T-helper 1 cell (primary cell): ENCODE results near the gene CHST8.
"Not testable (repeated sequence)": the region's sequence is repeated elsewhere in the genome, so short reads cannot be mapped to it uniquely, and the experiment has no call there.

ENCODE experiments used
- DNase-seq, 5 donors: peaks; one replicate each; pipeline ENCODE4 v3.0.0-alpha.2; 2012 to 2020
- total RNA-seq, 4 donors: gene quantifications; one replicate each; lab custom pipeline; 2026; lab: John Stamatoyannopoulos, UW

Gene CHST8
- 0 reads per million in 4 donors for total RNA-seq

- no peak for DNase-seq
These were observed at the start of gene CHST8 for GRCh38 chr19:33621811-33622504. Gene CHST8 (plus strand): TSS chr19:33621953. CDS start chr19:33689262, 67,309 bp downstream.

- DNase-seq: no peak
These were observed 48.8 kb upstream of the CHST8 start for GRCh38 chr19:33572929-33573328.

- DNase-seq: no peak
These were observed 46.9 kb upstream of the CHST8 start for GRCh38 chr19:33574824-33575223.

GRCh38 chr19:33578697-33579096 lies 43.1 kb upstream of the CHST8 start:
- no peak for DNase-seq

GRCh38 chr19:33580026-33580644 lies 41.6 kb upstream of the CHST8 start:
- DNase-seq: no peak

- DNase-seq: no peak
These were observed 41.1 kb upstream of the CHST8 start for GRCh38 chr19:33580645-33581037.

GRCh38 chr19:33582914-33583313 lies 38.8 kb upstream of the CHST8 start:
- DNase-seq: no peak

- no peak for DNase-seq
These were observed 34.6 kb upstream of the CHST8 start for GRCh38 chr19:33587150-33587549.

GRCh38 chr19:33590224-33590623 lies 31.5 kb upstream of the CHST8 start:
- DNase-seq: no peak

GRCh38 chr19:33595783-33596182 lies 26.0 kb upstream of the CHST8 start:
- DNase-seq: no peak

GRCh38 chr19:33601583-33601982 lies 20.2 kb upstream of the CHST8 start:
- no peak for DNase-seq

GRCh38 chr19:33602576-33603204 lies 19.1 kb upstream of the CHST8 start:
- no peak for DNase-seq

GRCh38 chr19:33603377-33603776 lies 18.4 kb upstream of the CHST8 start:
- DNase-seq: no peak

GRCh38 chr19:33604651-33605050 lies 17.1 kb upstream of the CHST8 start:
- DNase-seq: no peak

- DNase-seq: not testable (repeated sequence)
These were observed 15.9 kb upstream of the CHST8 start for GRCh38 chr19:33605803-33606295.

- DNase-seq: no peak
These were observed 15.2 kb upstream of the CHST8 start for GRCh38 chr19:33606556-33606955.

GRCh38 chr19:33609353-33609752 lies 12.4 kb upstream of the CHST8 start:
- no peak for DNase-seq

- no peak for DNase-seq
These were observed 11.2 kb upstream of the CHST8 start for GRCh38 chr19:33610588-33610987.

- no peak for DNase-seq
These were observed 8.7 kb upstream of the CHST8 start for GRCh38 chr19:33612928-33613619.

- no peak for DNase-seq
These were observed 8.1 kb upstream of the CHST8 start for GRCh38 chr19:33613620-33614000.

- no peak for DNase-seq
These were observed 5.4 kb upstream of the CHST8 start for GRCh38 chr19:33616346-33616745.

GRCh38 chr19:33616857-33617256 lies 4.9 kb upstream of the CHST8 start:
- no peak for DNase-seq

GRCh38 chr19:33618363-33618762 lies 3.4 kb upstream of the CHST8 start:
- not testable (repeated sequence) for DNase-seq
